HFFc6 (cell line): ENCODE measurements around the gene RIF1. TPM values are rescaled to one million over a fixed set of nuclear protein-coding genes. Genes with fewer than 3 reads are reported as not detected.
A peak's percentile ranks its signal among the peaks of the same experiment; 100 is the strongest.

ENCODE experiments used
- DNase-seq: peaks from one replicate; pipeline ENCODE4 v3.0.0-alpha.2; 2018
- H3K27ac Mint-ChIP-seq: 2 replicates; pipeline ENCODE4 v1.8.0; 2020; ENCODE audit warnings: mild to moderate bottlenecking, mixed read lengths
- H3K27me3 Mint-ChIP-seq: 2 replicates; pipeline ENCODE4 v1.8.0; 2021; ENCODE audit warnings: mild to moderate bottlenecking, moderate library complexity, mixed read lengths; ENCODE audit not compliant: insufficient read depth
- H3K36me3 Mint-ChIP-seq: 2 replicates; pipeline ENCODE4 v1.8.0; 2021; ENCODE audit warnings: low read depth, mixed read lengths
- H3K4me1 Mint-ChIP-seq: 2 replicates; pipeline ENCODE4 v1.8.0; 2020; ENCODE audit warnings: low read depth, mixed read lengths
- H3K4me3 Mint-ChIP-seq: 2 replicates; pipeline ENCODE4 v1.8.0; 2020; ENCODE audit warnings: mild to moderate bottlenecking, moderate library complexity, mixed read lengths
- H3K9me3 Mint-ChIP-seq: 2 replicates; pipeline ENCODE4 v1.8.0; 2020; ENCODE audit warnings: mild to moderate bottlenecking, mixed read lengths
- total RNA-seq, 6 experiments: library from RNA; stranded (reverse); fragmentation: NEBNext Ultra II Directional; extraction: Animal tissue kit (Norgen Biotek cat#: 25700); gene quantifications; 2 replicates in 1 of 6; 3 replicates in 5 of 6; pipeline ENCODE4 v1.2.3, GENCODE V29; 2021
- TF ChIP-seq, protein P1 (sequence below): fragments of 200-600 bp; sonication (generic); IDR thresholded peaks from 2 replicates; pipeline ENCODE4 v1.5.0; 2021; ENCODE audit warnings: antibody characterized with exemption, mild to moderate bottlenecking

Gene RIF1
- total RNA-seq, 6 experiments from 2014 or later = 26.3 to 34.1 (median 30.0) TPM

DNA sequence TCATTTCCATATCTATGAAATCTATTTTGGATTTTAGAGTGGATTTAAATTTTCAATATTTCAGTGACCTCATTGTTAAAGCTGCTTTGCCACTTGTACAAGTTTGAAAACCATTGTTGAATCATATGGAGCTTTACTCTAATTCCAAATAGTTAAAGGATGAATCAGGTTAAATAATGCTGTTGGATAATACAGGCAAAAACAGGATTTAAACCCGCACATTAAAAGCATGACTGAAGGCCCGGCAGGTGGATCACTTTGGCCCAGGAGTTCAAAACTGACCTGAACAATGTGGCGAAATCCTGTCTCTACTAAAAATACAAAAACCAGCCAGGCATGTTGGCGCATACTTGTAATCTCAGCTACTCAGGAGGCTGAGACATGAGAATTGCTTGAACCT lies 68.3 kb downstream of the RIF1 start:
- TF ChIP-seq, protein P1, sequence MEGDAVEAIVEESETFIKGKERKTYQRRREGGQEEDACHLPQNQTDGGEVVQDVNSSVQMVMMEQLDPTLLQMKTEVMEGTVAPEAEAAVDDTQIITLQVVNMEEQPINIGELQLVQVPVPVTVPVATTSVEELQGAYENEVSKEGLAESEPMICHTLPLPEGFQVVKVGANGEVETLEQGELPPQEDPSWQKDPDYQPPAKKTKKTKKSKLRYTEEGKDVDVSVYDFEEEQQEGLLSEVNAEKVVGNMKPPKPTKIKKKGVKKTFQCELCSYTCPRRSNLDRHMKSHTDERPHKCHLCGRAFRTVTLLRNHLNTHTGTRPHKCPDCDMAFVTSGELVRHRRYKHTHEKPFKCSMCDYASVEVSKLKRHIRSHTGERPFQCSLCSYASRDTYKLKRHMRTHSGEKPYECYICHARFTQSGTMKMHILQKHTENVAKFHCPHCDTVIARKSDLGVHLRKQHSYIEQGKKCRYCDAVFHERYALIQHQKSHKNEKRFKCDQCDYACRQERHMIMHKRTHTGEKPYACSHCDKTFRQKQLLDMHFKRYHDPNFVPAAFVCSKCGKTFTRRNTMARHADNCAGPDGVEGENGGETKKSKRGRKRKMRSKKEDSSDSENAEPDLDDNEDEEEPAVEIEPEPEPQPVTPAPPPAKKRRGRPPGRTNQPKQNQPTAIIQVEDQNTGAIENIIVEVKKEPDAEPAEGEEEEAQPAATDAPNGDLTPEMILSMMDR = no peak
- Mint-ChIP-seq H3K4me3 (no peak overlapping the region), H3K4me1 (peaks cover 20% of the 10 kb centered on the region), H3K36me3 (peaks cover 51% of the 10 kb centered on the region), H3K27me3 (no peaks in the 10 kb centered on the region), H3K9me3 (no peaks in the 10 kb centered on the region), H3K27ac (peak overlapping the region; percentile 11; the same call in 1 of the 2 replicates)
- peak; percentile 28 for DNase-seq

DNA sequence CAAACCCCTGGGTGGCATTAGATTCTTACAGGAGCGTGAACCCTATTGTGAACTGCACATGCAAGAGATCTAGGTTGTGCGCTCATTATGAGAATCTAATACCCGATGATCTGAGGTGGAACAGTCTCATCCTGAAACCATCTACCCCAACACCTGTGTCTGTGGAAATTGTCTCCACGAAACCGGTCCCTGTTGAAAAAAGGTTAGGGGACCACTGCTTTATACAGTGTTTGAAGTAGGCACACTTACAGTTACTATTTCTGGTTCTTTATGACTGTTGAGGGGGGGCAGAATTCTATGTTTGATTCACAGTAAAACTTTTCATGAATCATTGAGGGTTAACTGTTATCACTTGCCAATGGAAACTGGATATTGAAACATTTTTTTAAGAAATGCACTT lies 72.0 kb downstream of the RIF1 start:
- TF ChIP-seq, protein P1 = no peak
- no peaks in the 10 kb centered on the region for H3K9me3 Mint-ChIP-seq
- peaks cover 45% of the 10 kb centered on the region for H3K36me3 Mint-ChIP-seq

DNA sequence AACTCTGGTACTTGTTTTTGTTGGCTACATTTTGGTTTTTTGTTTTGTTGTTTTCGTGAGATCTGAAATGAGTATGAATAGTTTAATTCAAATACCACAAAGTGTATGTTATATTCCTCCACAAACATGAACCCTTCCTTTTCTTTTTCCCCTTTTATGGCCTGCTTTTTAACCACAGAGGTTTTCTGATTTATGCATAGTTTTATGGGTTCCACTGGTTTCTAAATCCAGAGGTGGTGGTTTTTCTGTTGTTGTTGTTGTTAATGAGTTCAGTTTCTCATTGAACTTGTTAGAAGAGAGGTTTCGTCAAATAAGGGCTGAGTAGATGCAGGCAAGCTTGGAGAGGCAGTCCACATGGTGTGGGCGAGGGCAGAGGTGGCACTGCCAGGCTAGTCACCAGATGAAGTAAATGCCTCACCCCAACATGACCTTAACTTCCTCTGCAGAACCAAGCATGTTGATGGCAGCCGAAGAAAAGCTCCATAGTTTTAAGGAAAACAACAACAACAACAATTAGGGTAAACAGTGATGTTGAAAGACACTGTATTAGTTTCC lies 72.5 kb downstream of the RIF1 start:
- no peaks in the 10 kb centered on the region for H3K27me3 Mint-ChIP-seq

More for the DNA sequence above, 72.0 kb downstream of the RIF1 start:
- Mint-ChIP-seq H3K4me1 (peaks cover 20% of the 10 kb centered on the region), H3K27me3 (no peaks in the 10 kb centered on the region), H3K4me3 (no peak overlapping the region), H3K27ac (no peak overlapping the region)
- no peak for DNase-seq

DNA sequence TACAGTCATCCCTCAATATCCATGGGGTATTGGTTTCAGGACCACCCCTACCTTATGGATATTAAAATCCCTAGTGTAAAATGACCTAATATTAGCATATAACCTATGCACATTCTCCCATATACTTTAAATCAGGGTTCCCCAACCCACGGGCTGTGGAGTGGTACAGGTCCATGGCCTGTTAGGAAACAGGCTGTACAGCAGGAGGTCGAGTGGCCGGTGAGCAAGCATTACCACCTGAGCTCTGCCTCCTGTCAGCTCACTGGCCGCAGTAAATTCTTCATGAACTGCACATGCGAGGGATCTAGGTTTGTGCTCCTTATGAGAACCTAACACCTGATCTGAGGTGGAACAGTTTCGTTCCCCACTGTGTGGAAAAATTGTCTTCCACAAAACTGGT lies 73.8 kb downstream of the RIF1 start:
- TF ChIP-seq, protein P1 = no peak
- DNase-seq = no peak
- Mint-ChIP-seq H3K4me3 (no peak overlapping the region), H3K4me1 (peaks cover 11% of the 10 kb centered on the region; the same call in 1 of the 2 replicates), H3K27me3 (no peaks in the 10 kb centered on the region), H3K27ac (no peak overlapping the region), H3K36me3 (peaks cover 33% of the 10 kb centered on the region), H3K9me3 (no peaks in the 10 kb centered on the region)

More for the DNA sequence above, 72.5 kb downstream of the RIF1 start:
- Mint-ChIP-seq H3K36me3 (peaks cover 41% of the 10 kb centered on the region), H3K4me1 (peaks cover 20% of the 10 kb centered on the region), H3K9me3 (no peaks in the 10 kb centered on the region), H3K27ac (no peak overlapping the region), H3K4me3 (no peak overlapping the region)
- no peak for DNase-seq
- TF ChIP-seq, protein P1 = no peak

DNA sequence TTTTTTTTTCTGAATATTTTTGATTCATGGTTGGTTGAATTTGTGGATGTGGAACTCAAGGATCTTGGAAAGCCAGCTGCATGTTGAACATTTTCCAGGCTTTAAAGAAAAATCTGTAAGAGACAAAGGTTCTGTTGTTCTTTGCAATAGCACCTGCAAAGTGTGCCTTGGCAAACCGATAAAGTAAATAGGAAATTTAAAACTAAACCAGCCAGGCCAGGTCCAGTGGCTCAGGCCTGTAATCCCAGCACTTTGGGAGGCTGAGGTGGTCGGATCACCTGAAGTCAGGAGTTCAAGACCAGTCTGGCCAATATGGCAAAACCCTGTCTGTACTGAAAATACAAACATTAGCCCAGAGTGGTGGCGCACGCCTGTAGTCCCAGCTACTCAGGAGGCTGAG lies 74.4 kb downstream of the RIF1 start:
- no peaks in the 10 kb centered on the region for H3K9me3 Mint-ChIP-seq
- H3K27me3 Mint-ChIP-seq = no peaks in the 10 kb centered on the region
- TF ChIP-seq, protein P1 = no peak
- no peak for DNase-seq
- peaks cover 31% of the 10 kb centered on the region for H3K36me3 Mint-ChIP-seq
- no peak overlapping the region for H3K27ac Mint-ChIP-seq
- peaks cover 6% of the 10 kb centered on the region; the same call in 1 of the 2 replicates for H3K4me1 Mint-ChIP-seq
- no peak overlapping the region for H3K4me3 Mint-ChIP-seq

DNA sequence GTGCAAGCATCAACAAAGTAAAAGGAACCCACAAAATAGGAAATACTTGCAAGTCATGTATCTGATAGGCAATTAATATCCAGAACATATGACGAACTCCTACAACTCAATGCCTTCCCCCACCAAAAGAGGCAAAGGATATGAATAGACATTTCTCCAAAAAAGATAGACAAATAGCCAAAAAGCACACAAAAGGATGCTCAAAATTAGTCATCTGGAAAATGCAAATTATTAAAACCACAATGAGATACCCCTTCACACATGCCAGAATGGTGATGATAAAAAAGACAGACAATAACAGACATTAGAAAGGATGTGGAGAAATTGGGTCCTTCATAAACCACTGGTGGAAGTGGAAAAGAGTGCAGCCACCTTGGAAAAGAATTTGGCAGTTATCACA lies 76.4 kb downstream of the RIF1 start:
- peaks cover 6% of the 10 kb centered on the region; the same call in 1 of the 2 replicates for H3K4me1 Mint-ChIP-seq
- H3K27ac Mint-ChIP-seq = no peak overlapping the region
- TF ChIP-seq, protein P1 = no peak
- no peak overlapping the region for H3K4me3 Mint-ChIP-seq
- peaks cover 22% of the 10 kb centered on the region for H3K36me3 Mint-ChIP-seq
- DNase-seq = no peak
- no peaks in the 10 kb centered on the region for H3K27me3 Mint-ChIP-seq
- no peaks in the 10 kb centered on the region for H3K9me3 Mint-ChIP-seq
